HEK293 (cell line): ENCODE results near the gene PPP4R1.

Experiments
- KLF16 ChIP-seq: fragments of 450-650 bp; formaldehyde crosslinking; IDR thresholded peaks from 2 replicates; pipeline ENCODE4 v1.5.1; 2017; ENCODE audit warnings: missing biosample characterization, missing genetic modification characterization
- WT1 ChIP-seq: fragments of 450-650 bp; formaldehyde crosslinking; IDR thresholded peaks from 2 replicates; pipeline ENCODE4 v1.5.1; 2016; ENCODE audit warnings: missing biosample characterization, missing genetic modification characterization
- ZFP3 ChIP-seq: fragments of 450-650 bp; formaldehyde crosslinking; IDR thresholded peaks from 2 replicates; pipeline ENCODE4 v1.5.1; 2016; ENCODE audit warnings: low read depth, missing biosample characterization, missing genetic modification characterization
- ZNF114 ChIP-seq: fragments of 450-650 bp; formaldehyde crosslinking; IDR thresholded peaks from 2 replicates; pipeline ENCODE4 v1.5.0; 2017; ENCODE audit warnings: missing biosample characterization, missing genetic modification characterization
- ZNF324 ChIP-seq: fragments of 450-650 bp; formaldehyde crosslinking; IDR thresholded peaks from 2 replicates; pipeline ENCODE4 v1.5.1; 2016; ENCODE audit warnings: missing biosample characterization, missing genetic modification characterization
- ZNF510 ChIP-seq: fragments of 450-650 bp; formaldehyde crosslinking; IDR thresholded peaks from 2 replicates; pipeline ENCODE4 v1.5.1; 2018; ENCODE audit warnings: mild to moderate bottlenecking, missing genetic modification characterization, missing biosample characterization; ENCODE audit not compliant: insufficient replicate concordance
- ZNF626 ChIP-seq: fragments of 450-650 bp; sonication (Bioruptor Pico); formaldehyde crosslinking; IDR thresholded peaks from 2 replicates; pipeline ENCODE4 v1.5.1; 2018; ENCODE audit warnings: missing biosample characterization, missing genetic modification characterization, inconsistent platforms
- TF ChIP-seq, protein P1 (sequence below): fragments of 450-650 bp; formaldehyde crosslinking; IDR thresholded peaks from 2 replicates; pipeline ENCODE4 v1.5.1; 2016; ENCODE audit warnings: missing biosample characterization, missing genetic modification characterization
- TF ChIP-seq, protein P2 (sequence below): fragments of 450-650 bp; formaldehyde crosslinking; IDR thresholded peaks from 2 replicates; pipeline ENCODE4 v1.5.1; 2016; ENCODE audit warnings: missing biosample characterization, missing genetic modification characterization
- TF ChIP-seq, protein P3 (sequence below): fragments of 450-650 bp; formaldehyde crosslinking; IDR thresholded peaks from 2 replicates; pipeline ENCODE4 v1.5.0; 2017; ENCODE audit warnings: missing biosample characterization, missing genetic modification characterization, borderline replicate concordance
- TF ChIP-seq, protein P4 (sequence below): fragments of 450-650 bp; IDR thresholded peaks from 2 replicates; pipeline ENCODE4 v1.5.1; 2018; ENCODE audit warnings: missing biosample characterization, missing genetic modification characterization
- TF ChIP-seq, protein P5 (sequence below): fragments of 450-650 bp; formaldehyde crosslinking; IDR thresholded peaks from 2 replicates; pipeline ENCODE4 v1.5.1; 2016; ENCODE audit warnings: missing biosample characterization, missing genetic modification characterization
- TF ChIP-seq, protein P6 (sequence below): fragments of 450-650 bp; formaldehyde crosslinking; optimal IDR thresholded peaks from 2 replicates; pipeline ENCODE3; 2016; ENCODE audit warnings: missing biosample characterization, mild to moderate bottlenecking, missing genetic modification characterization

DNA sequence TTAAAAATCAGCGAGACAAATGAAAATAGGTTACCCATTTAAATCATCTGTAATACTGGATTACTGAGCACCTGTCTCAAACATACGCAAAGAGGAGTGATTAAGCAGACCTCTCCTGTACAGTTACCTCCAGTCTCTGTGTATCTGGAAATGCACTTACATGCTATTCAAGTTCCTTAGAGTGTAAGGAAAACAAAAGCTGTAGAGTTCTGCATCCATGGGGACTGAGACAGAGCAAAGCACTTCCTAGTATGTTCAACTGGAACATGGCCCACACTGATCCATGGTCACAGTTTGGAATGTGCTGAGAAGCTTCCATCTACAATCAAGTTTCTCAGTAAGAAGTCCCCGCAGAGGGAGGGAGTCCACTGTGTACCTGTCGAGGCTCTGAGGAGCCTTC is 63.9 kb downstream of the PPP4R1 start:
- TF ChIP-seq, protein P1, sequence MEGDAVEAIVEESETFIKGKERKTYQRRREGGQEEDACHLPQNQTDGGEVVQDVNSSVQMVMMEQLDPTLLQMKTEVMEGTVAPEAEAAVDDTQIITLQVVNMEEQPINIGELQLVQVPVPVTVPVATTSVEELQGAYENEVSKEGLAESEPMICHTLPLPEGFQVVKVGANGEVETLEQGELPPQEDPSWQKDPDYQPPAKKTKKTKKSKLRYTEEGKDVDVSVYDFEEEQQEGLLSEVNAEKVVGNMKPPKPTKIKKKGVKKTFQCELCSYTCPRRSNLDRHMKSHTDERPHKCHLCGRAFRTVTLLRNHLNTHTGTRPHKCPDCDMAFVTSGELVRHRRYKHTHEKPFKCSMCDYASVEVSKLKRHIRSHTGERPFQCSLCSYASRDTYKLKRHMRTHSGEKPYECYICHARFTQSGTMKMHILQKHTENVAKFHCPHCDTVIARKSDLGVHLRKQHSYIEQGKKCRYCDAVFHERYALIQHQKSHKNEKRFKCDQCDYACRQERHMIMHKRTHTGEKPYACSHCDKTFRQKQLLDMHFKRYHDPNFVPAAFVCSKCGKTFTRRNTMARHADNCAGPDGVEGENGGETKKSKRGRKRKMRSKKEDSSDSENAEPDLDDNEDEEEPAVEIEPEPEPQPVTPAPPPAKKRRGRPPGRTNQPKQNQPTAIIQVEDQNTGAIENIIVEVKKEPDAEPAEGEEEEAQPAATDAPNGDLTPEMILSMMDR (tag by site-specific recombination): no peak
- TF ChIP-seq, protein P2, sequence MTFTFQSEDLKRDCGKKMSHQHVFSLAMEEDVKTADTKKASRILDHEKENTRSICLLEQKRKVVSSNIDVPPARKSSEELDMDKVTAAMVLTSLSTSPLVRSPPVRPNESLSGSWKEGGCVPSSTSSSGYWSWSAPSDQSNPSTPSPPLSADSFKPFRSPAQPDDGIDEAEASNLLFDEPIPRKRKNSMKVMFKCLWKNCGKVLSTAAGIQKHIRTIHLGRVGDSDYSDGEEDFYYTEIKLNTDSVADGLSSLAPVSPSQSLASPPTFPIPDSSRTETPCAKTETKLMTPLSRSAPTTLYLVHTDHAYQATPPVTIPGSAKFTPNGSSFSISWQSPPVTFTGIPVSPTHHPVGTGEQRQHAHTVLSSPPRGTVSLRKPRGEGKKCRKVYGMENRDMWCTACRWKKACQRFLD (tag by site-specific recombination): no peak
- TF ChIP-seq, protein P3, sequence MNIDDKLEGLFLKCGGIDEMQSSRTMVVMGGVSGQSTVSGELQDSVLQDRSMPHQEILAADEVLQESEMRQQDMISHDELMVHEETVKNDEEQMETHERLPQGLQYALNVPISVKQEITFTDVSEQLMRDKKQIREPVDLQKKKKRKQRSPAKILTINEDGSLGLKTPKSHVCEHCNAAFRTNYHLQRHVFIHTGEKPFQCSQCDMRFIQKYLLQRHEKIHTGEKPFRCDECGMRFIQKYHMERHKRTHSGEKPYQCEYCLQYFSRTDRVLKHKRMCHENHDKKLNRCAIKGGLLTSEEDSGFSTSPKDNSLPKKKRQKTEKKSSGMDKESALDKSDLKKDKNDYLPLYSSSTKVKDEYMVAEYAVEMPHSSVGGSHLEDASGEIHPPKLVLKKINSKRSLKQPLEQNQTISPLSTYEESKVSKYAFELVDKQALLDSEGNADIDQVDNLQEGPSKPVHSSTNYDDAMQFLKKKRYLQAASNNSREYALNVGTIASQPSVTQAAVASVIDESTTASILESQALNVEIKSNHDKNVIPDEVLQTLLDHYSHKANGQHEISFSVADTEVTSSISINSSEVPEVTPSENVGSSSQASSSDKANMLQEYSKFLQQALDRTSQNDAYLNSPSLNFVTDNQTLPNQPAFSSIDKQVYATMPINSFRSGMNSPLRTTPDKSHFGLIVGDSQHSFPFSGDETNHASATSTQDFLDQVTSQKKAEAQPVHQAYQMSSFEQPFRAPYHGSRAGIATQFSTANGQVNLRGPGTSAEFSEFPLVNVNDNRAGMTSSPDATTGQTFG (tag by site-specific recombination): no peak
- TF ChIP-seq ZNF324 (tag by site-specific recombination) (no peak), ZNF626 (tag by site-specific recombination) (no peak), KLF16 (tag by site-specific recombination) (no peak), ZNF510 (tag by site-specific recombination) (no peak), ZNF114 (tag by site-specific recombination) (no peak), ZFP3 (no peak), WT1 (tag by site-specific recombination) (no peak)
- TF ChIP-seq, protein P4, sequence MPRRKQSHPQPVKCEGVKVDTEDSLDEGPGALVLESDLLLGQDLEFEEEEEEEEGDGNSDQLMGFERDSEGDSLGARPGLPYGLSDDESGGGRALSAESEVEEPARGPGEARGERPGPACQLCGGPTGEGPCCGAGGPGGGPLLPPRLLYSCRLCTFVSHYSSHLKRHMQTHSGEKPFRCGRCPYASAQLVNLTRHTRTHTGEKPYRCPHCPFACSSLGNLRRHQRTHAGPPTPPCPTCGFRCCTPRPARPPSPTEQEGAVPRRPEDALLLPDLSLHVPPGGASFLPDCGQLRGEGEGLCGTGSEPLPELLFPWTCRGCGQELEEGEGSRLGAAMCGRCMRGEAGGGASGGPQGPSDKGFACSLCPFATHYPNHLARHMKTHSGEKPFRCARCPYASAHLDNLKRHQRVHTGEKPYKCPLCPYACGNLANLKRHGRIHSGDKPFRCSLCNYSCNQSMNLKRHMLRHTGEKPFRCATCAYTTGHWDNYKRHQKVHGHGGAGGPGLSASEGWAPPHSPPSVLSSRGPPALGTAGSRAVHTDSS (tag by site-specific recombination): no peak
- TF ChIP-seq, protein P5, sequence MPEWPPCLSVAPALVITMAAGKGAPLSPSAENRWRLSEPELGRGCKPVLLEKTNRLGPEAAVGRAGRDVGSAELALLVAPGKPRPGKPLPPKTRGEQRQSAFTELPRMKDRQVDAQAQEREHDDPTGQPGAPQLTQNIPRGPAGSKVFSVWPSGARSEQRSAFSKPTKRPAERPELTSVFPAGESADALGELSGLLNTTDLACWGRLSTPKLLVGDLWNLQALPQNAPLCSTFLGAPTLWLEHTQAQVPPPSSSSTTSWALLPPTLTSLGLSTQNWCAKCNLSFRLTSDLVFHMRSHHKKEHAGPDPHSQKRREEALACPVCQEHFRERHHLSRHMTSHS (tag by site-specific recombination): no peak
- TF ChIP-seq, protein P6, sequence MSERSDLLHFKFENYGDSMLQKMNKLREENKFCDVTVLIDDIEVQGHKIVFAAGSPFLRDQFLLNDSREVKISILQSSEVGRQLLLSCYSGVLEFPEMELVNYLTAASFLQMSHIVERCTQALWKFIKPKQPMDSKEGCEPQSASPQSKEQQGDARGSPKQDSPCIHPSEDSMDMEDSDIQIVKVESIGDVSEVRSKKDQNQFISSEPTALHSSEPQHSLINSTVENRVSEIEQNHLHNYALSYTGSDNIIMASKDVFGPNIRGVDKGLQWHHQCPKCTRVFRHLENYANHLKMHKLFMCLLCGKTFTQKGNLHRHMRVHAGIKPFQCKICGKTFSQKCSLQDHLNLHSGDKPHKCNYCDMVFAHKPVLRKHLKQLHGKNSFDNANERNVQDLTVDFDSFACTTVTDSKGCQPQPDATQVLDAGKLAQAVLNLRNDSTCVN: no peak
